HCT116 (cell line): ENCODE measurements around the gene ABCG8. TPM values are rescaled to one million over a fixed set of nuclear protein-coding genes. Genes with fewer than 3 reads are reported as not detected.

ENCODE experiments used
- ATAC-seq: fragments of 200-7000 bp; cut with Tn5 transposase; 2 replicates; pipeline ENCODE4 v1.9.1; 2020; ENCODE audit warnings: mild to moderate bottlenecking, moderate library complexity
- BruUV-seq: library from RNA; stranded (reverse); fragments of 400-500 nt; replicated peaks from 2 replicates; lab custom pipeline; 2021; lab: Mats Ljungman, UMichigan
- CTCF ChIA-PET: fragments of 300-600 bp; sonication (Branson Sonifier 250); formaldehyde crosslinking; loops from one replicate; lab custom pipeline; 2021; ENCODE audit warnings: antibody characterized with exemption; lab: Charles Lee
- POLR2A ChIA-PET: fragments of 300-600, 350-600 bp; sonication (Branson Sonifier 250); formaldehyde crosslinking; loops from one replicate; lab custom pipeline; 2021; ENCODE audit warnings: antibody characterized with exemption; lab: Charles Lee
- RAD21 ChIA-PET, 2 experiments: fragments of 300-600 bp; sonication (Branson Sonifier 250); formaldehyde crosslinking; loops; one replicate each; lab custom pipeline; 2023; ENCODE audit warnings: low total read pairs in 2 of 2; ENCODE audit not compliant: uncharacterized antibody in 2 of 2, unreplicated experiment in 2 of 2, low non-redundant PET in 1 of 2; lab: Charles Lee
- DNase-seq: peaks from one replicate; pipeline ENCODE4 v3.0.0-alpha.2; 2010; ENCODE audit warnings: low read depth, low spot score
- H2AFZ ChIP-seq: fragments of 200-600 bp; shearing (Covaris generic), sonication (generic); 2 replicates; pipeline ENCODE4 v1.6.1; 2017; ENCODE audit warnings: low read depth, mixed run types, mixed read lengths, antibody characterized with exemption, low read length; ENCODE audit not compliant: poor library complexity, severe bottlenecking
- H3K27ac ChIP-seq: 2 replicates; pipeline ENCODE4 v1.5.1; 2012; ENCODE audit warnings: low read depth, low read length
- H3K27me3 ChIP-seq: fragments of 200-600 bp; sonication (generic); 2 replicates; pipeline ENCODE4 v1.6.1; 2016; ENCODE audit warnings: mixed run types, low read length, mixed read lengths; ENCODE audit not compliant: insufficient read depth
- H3K36me3 ChIP-seq, 2 experiments: fragments of 200-500 bp in 1 of 2; fragments of 200-600 bp in 1 of 2; sonication (Bioruptor generic) in 1 of 2; sonication (generic) in 1 of 2; 2 replicates each; pipeline versions ENCODE4 v1.5.1 to v1.6.1; 2014 to 2016; ENCODE audit warnings: low read length in 2 of 2, inconsistent platforms in 1 of 2, mixed read lengths in 1 of 2, mixed run types in 1 of 2; ENCODE audit not compliant: insufficient read depth in 2 of 2, control insufficient read depth in 1 of 2
- H3K4me1 ChIP-seq, 2 experiments: fragments of 200-600 bp in 1 of 2; sonication (generic) in 1 of 2; 2 replicates each; pipeline versions ENCODE4 v1.5.1 to v1.6.1; 2012 to 2017; ENCODE audit warnings: low read length in 2 of 2, inconsistent platforms in 1 of 2, mild to moderate bottlenecking in 1 of 2, mixed read lengths in 1 of 2, mixed run types in 1 of 2, moderate library complexity in 1 of 2; ENCODE audit not compliant: insufficient read depth in 2 of 2, control insufficient read depth in 1 of 2
- H3K4me2 ChIP-seq: fragments of 200-600 bp; sonication (generic); 2 replicates; pipeline ENCODE4 v1.6.1; 2017; ENCODE audit warnings: mixed run types, low read length, mixed read lengths
- H3K4me3 ChIP-seq, 2 experiments: fragments of 200-600 bp in 1 of 2; sonication (generic) in 1 of 2; replicated peaks in 1 of 2; 2 replicates each; pipeline ENCODE4 v1.5.1; 2011 to 2016; ENCODE audit warnings: low read length in 2 of 2, control low read depth in 1 of 2, low read depth in 1 of 2, mild to moderate bottlenecking in 1 of 2, mixed read lengths in 1 of 2, mixed run types in 1 of 2
- H3K79me2 ChIP-seq: fragments of 200-600 bp; sonication (generic); 2 replicates; pipeline ENCODE4 v1.6.1; 2017; ENCODE audit warnings: mild to moderate bottlenecking, mixed run types, low read length, moderate library complexity, mixed read lengths; ENCODE audit not compliant: insufficient read depth
- H3K9ac ChIP-seq: fragments of 200-600 bp; sonication (generic); 2 replicates; pipeline ENCODE4 v1.6.1; 2016; ENCODE audit warnings: low read length, mixed read lengths
- H3K9me2 ChIP-seq: fragments of 200-600 bp; sonication (generic), shearing (Covaris generic); 2 replicates; pipeline ENCODE4 v1.6.1; 2017; ENCODE audit warnings: mixed run types, mild to moderate bottlenecking, moderate library complexity; ENCODE audit not compliant: insufficient read depth
- H3K9me3 ChIP-seq, 2 experiments: fragments of 200-500 bp in 1 of 2; fragments of 200-600 bp in 1 of 2; sonication (Bioruptor generic) in 1 of 2; sonication (generic) in 1 of 2; 2 replicates each; pipeline ENCODE4 v1.6.1; 2014 to 2017; ENCODE audit warnings: low read length in 2 of 2, mixed read lengths in 2 of 2, inconsistent platforms in 1 of 2, low read depth in 1 of 2, mild to moderate bottlenecking in 1 of 2, mixed run types in 1 of 2, moderate library complexity in 1 of 2; ENCODE audit not compliant: control insufficient read depth in 1 of 2, insufficient read depth in 1 of 2
- H4K20me1 ChIP-seq: fragments of 200-600 bp; sonication (generic), shearing (Covaris generic); 2 replicates; pipeline ENCODE4 v1.6.1; 2017; ENCODE audit warnings: mixed run types, mild to moderate bottlenecking, moderate library complexity; ENCODE audit not compliant: insufficient read depth
- CBX3 ChIP-seq: IDR thresholded peaks from 2 replicates; pipeline ENCODE4 v1.6.1; 2012; ENCODE audit warnings: low read depth
- ELF1 ChIP-seq: IDR thresholded peaks from 2 replicates; pipeline ENCODE4 v1.6.1; 2012; ENCODE audit warnings: low read depth, borderline replicate concordance
- REST ChIP-seq: IDR thresholded peaks from 2 replicates; pipeline ENCODE4 v1.6.1; 2012; ENCODE audit warnings: low read depth
- SIN3A ChIP-seq: IDR thresholded peaks from 2 replicates; pipeline ENCODE4 v1.6.1; 2012; ENCODE audit warnings: low read depth
- SRF ChIP-seq: IDR thresholded peaks from 2 replicates; pipeline ENCODE4 v1.6.1; 2012; ENCODE audit warnings: low read depth
- YY1 ChIP-seq: IDR thresholded peaks from 2 replicates; pipeline ENCODE4 v1.6.1; 2011; ENCODE audit warnings: low read length, low read depth, moderate library complexity, mild to moderate bottlenecking; ENCODE audit not compliant: insufficient replicate concordance; ENCODE audit errors: extremely low read depth
- ZBTB33 ChIP-seq: IDR thresholded peaks from 2 replicates; pipeline ENCODE4 v1.6.1; 2011; ENCODE audit warnings: mild to moderate bottlenecking, low read length, moderate library complexity; ENCODE audit not compliant: insufficient replicate concordance; ENCODE audit errors: extremely low read depth
- ZNF274 ChIP-seq: fragments of 200-500 bp; sonication (Bioruptor generic); IDR thresholded peaks from 2 replicates; pipeline ENCODE4 v1.6.1; 2014; ENCODE audit warnings: mild to moderate bottlenecking, low read depth, low read length, inconsistent platforms
- intact Hi-C: fragments of 100-400 bp; cut with micrococcal nuclease; formaldehyde crosslinking; loops from 2 replicates; pipeline ENCODE4 v1.10.0; 2022
- total RNA-seq: library from RNA; stranded (reverse); gene quantifications from one replicate; pipeline ENCODE4 v1.2.1, GENCODE V29; 2021; ENCODE audit not compliant: unreplicated experiment

ABCG8 gene
- total RNA-seq, 1 experiment from 2014 or later = 0.05 TPM

- no peak for TF ChIP-seq SIN3A
- TF ChIP-seq CBX3 = no peak
- TF ChIP-seq ELF1 = no peak
- TF ChIP-seq YY1 = no peak
- no peak for TF ChIP-seq REST
- no peak for TF ChIP-seq ZBTB33
- TF ChIP-seq ZNF274 = no peak
- no peak for TF ChIP-seq SRF
- ChIA-PET CTCF (no interaction called here), POLR2A (no interaction called here), RAD21 (no interaction called here)
- no peaks in the 10 kb centered on the region for H3K4me1 ChIP-seq
- DNase-seq = no peak
- no TSS peak for BruUV-seq
- H3K27ac ChIP-seq = no peak overlapping the region
- H3K4me3 ChIP-seq = no peak overlapping the region
- intact Hi-C loops = no loop called here
- H3K9me3 ChIP-seq = no peaks in the 10 kb centered on the region
- no peak overlapping the region for H2AFZ ChIP-seq
- no peak for ATAC-seq
- no peak overlapping the region for H3K4me2 ChIP-seq
- no peaks in the 10 kb centered on the region for H3K79me2 ChIP-seq
- H4K20me1 ChIP-seq = no peaks in the 10 kb centered on the region
- no peak overlapping the region for H3K9ac ChIP-seq
- peaks cover 23% of the 10 kb centered on the region; the same call in 1 of the 2 replicates for H3K27me3 ChIP-seq
- no peaks in the 10 kb centered on the region for H3K9me2 ChIP-seq
- no peaks in the 10 kb centered on the region for H3K36me3 ChIP-seq
Measured at GRCh38 chr2:43824512-43824911, 14.3 kb upstream of the ABCG8 start.
